SK-N-DZ (cell line): Measurements from ENCODE around the gene SLC39A1.
A peak's percentile ranks its signal among the peaks of the same experiment; 100 is the strongest.
"Not testable (repeated sequence)": the region's sequence is repeated elsewhere in the genome, so short reads cannot be mapped to it uniquely, and the experiment has no call there.

ENCODE experiments used
- DNase-seq: peaks from one replicate; pipeline ENCODE4 v3.0.0-alpha.2; 2015; ENCODE audit warnings: low spot score

Gene SLC39A1

DNA sequence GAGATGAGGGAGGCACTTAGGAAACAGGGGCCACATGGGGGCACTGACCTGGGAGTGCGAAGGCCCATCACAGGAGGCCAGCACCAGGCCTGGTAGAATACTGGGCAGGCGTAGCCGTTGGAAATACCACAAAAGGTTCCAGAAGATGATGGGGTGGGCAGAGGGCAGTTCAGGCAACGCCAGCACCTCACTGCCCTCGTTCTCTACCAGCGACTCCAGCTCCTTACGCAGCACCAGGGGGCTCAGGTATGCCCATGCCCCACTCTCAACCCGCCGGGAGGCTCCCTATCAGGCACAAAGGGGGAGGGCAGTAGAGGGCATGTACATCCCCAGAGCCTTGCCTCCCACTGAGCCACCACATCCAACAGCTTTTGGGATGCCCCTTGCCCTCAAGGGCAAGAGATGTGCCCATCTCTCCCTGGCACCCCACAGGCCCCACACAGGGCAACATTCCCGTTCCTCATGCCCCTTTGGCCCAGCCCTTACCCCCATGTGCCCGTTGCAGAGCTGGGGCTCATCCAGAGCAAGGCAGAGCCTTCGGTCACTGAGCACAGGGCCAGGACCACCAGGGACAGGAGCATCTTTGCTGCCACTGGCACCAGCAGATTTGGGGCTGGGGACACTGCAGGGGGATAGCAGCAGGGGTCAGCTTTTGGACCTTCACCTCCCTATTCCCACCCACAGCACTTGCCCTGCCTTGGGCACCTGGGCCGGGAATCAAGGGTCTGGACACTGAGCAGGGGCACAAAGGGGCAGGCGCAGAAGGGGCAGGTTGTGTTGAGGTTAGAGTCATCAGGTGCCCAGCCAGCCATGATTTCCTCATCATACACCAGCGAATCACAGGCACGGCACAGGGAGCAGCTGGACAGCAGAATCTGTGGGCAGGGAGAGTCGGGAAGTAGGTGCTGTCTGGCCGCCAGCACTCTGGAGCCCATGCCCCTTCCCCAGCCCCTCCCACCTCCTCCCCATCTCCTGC lies 30.9 kb downstream of the SLC39A1 start:
- no peak for DNase-seq

DNA sequence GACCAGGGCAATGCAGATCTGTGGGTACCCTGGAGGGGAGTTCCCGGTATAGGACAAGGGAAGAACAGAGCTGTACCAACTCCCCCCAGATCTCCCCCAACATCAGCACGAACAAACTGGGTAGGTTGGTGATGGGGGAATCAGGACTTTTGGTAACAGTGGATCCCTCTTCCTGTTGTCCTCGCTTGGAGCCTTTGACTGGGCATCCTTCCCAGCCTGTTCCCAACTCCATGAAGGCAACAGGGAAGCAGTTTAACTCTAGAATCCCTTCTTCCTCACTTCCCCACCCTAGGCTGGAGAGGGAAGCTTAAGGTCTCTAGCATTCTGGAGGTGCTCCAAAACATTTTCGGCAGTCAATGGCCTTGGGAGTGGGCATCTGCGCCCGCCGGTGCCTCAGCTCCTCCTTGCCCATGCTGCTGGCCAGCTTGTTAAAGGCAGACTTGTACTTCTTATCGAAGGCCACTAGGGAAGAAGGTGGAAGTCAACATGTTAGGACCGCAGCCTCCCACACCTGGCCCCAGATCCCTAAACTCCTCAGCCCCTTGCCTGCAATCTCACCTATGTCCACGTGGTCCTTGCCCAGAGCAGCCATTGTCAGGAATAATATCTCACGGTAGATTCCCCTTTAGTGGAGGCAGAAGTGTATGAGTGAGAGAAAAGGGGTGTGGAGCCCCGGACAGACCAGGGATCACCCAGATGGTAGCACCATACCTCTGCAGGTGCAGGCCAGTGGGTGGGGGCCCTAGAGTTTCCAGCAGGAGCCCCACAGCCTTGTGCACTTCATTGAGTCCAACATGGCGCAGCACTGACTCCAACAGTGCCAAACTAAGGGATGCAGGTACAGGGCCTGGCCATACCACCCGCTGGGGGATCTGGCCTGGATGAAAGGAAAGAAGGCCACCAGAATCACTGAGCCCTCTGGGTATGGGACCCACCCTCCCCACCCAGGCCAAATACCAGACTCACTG lies 33.1 kb downstream of the SLC39A1 start:
- no peak for DNase-seq

DNA sequence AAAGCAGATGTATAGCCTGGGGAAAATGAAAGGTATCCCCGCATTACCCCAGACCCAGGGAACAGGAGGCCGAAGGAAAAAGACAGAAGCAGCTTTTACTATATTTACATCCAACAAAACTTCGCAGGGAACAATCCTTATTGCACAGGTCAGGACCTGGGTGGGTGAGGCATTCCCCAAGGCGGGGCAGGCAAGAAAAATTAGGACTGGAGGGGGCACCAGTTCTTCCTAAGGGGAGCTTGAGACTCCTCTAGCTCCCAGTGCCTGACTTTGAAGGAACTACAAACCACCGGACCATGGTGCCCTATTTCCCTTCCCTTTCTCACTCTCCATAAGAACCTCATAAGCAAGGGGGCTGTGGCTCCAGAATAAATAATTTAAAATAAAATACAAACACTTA lies 33.9 kb downstream of the SLC39A1 start:
- no peak for DNase-seq

DNA sequence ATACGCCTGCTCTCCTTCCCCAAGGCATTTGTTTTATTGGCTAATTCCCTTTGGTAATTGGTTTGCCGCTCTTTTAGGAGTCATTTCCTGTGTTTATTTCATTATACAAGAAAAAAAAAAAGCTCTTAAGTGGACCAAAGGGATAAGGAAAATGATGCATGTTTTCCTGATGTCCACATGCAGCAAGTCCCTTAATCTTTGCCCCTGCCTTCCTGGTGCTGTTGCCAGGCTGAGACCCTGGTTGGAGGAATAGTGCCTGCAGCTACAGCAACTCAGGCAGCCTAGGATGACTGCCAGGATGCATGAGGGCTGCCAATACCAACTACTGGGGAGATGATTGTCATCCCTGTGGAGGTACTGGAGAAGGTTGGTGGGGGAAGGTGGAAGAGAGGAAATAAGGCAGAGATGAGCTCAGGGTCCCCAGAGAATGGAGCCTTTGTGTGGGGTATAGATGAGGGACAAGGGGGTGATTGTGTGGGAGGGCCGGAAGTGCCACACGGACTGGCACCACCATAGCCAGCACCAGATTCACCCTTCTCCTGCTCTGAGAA lies 34.5 kb downstream of the SLC39A1 start:
- no peak for DNase-seq

DNA sequence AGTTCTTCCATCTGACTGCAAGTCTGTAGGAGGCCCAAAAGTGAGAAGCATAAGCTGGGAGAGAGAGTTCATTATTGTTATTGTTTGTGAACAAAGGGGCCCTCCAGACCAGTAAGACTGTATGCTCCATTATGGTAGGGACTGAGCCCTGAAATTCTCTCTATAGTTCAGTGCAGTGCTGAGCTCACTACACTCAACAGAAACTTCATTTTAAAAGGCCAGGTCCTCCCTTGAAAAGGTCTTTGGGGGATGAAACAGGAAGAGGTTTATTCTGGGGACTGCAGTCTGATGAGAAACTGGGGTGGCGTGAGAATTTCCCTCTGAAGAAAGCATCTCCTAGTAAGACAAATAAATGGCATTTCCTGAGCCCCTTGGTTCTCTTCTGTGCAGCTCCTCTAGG lies 35.1 kb downstream of the SLC39A1 start:
- DNase-seq, result no peak

DNA sequence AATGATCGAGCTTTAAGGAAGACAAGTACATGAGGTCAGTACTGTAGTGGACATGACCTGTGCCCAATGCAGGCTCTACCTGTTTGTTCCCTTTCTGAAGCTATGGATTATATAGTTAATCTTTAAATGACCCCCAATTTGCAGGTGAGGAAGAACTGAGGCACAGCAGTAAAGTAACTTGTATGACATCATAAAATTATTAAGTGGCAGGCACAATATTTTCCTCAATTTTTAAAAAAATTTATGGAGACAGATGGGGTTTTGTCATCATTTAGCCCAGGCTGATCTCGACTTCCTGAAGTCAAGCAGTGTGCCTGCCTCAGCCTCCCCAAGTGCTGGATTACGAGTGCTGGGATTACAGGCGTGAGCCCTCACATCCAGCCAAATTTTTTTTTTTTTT lies 36.9 kb downstream of the SLC39A1 start:
- DNase-seq, result no peak

DNA sequence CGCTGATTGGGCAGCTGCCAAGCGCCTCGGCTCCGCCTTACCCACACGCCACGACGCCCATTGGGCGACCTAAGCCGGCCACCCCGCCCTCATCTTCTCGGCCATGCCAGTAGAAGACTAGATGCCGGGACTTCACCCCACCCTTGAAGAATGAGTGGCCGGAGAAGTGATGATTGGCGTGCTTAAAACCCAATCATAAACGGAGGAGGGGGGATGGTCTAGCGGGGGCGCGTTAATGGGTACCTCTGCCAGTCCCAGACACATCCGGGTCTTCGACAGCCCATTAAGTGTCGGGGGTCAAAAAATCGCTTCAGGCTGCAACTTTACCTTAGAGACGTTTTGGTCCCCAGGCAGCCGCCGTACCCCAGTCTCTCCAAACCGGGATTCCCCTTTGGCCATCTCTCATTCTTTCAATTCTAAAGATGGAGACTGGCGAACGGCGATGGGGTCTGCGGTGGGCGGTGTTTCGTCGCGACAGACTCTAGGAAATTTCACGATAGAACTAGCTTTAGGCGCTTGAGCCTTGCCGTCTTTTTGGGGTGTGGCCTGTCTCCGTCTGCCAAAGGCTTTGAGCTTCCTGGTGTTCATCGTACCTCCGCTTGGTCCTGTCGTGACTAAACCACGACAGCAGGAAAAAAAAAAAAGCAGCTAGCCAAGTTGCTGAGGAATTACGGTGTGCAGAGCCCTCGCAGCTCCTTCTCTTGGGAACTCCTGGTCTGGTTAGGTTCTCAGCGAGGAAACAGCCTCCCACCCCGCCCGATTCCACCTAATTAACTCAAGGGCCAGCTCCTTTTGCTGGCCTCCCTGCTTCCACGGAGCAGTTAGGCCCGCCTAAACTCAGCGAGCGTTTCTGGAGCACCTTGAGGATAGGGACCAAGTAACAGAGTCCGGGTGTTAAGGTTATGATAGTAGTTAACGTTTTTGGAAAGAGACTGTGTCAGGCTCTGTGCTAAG lies 40.1 kb downstream of the SLC39A1 start, which contains the start of gene GATAD2B:
Gene GATAD2B, minus strand, starts transcription at position 1 of the 954 bp plus-strand sequence. CDS start 94,625 bp downstream, outside the sequence.
- peak; percentile 100 for DNase-seq

DNA sequence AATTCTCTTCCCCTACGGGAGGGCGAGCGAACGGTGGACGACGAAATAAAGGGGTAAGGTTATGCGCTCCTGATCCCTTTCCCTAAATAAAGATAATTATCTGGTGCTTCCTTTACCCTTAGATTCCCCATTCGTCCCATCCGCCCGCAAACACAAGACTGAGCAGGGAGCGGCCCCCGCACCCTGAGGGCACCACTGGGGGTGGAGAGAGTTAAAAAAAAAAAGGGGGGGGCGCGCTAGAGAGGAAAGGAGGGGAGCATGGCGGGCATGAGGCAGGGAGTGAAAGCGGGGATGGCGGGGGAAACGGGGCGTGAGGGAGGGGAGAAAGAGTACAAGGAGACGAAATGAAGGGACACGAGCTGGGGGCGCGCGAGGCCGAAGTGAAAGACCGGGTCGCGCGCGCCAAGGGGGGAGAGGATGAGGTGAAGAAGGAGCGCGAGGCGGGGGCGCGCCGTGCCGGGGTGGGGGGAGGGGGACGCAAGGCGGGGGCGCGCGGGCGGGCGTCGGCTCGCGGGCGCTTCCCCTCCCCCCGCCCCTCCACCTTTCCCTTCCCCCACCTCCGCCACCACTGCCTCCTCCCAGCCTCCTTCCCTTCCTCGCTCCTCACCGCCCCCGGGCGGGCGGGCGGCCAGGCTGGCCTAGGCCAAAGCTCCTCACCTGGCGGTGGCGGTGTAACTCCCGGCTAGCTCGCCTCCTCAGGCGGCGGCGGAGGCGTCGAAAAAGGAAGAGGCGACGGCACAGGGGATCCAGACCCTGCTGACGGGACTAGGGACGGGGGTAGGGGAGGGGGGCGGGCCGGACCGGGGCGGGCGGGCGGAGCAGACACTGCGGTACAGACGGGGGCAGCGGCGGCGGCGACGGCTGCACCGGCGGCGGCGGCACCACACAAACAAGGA lies 41.0 kb downstream of the SLC39A1 start:
- peak; percentile 86 for DNase-seq

DNA sequence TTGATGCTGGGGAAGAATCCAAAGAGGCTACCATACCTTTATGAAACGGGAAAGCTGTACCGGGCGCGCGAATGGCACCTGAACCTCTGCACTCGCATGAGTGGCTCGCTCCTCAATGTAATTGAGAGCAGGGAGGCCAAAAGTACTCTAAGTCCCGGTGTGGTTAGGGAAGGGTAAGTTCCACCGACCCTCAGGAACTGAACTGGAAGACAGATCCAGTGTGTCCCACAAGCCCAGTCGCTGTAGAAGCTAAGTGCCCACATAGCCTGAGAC lies 41.6 kb downstream of the SLC39A1 start:
- DNase-seq, result peak; percentile 41

DNA sequence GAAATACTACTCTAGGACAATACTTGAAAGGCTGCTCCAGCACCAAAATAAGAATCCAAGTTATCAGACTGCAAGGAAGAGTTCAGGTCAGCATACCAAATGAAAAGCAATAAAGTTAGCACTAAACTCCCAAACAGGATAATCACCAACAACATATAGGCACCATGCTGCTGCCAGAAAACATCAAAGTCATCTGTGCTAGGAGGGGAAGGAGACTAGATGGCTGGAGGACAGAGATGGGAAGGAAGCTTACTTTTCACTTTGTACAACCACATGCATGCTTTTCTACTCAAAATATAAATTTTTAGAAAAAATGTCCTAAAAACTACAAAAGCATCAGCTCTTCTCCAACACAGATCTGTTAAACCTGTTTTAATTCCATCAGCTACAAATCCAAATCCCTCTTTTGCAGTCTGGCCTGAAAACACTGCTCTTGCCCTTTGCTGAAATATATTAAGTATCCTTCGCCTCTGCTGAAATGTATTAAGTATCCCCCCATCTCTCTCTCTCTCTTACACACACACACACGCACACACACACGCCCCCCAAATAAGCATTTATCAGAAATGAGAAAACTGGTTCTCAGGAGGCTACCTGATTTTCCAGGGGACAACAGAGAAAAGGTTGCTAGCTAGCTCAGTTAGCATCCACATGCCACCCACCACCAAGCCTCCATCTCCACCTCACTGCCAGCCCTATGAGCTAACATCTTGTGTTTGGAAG lies 42.1 kb downstream of the SLC39A1 start:
- DNase-seq, result no peak

DNA sequence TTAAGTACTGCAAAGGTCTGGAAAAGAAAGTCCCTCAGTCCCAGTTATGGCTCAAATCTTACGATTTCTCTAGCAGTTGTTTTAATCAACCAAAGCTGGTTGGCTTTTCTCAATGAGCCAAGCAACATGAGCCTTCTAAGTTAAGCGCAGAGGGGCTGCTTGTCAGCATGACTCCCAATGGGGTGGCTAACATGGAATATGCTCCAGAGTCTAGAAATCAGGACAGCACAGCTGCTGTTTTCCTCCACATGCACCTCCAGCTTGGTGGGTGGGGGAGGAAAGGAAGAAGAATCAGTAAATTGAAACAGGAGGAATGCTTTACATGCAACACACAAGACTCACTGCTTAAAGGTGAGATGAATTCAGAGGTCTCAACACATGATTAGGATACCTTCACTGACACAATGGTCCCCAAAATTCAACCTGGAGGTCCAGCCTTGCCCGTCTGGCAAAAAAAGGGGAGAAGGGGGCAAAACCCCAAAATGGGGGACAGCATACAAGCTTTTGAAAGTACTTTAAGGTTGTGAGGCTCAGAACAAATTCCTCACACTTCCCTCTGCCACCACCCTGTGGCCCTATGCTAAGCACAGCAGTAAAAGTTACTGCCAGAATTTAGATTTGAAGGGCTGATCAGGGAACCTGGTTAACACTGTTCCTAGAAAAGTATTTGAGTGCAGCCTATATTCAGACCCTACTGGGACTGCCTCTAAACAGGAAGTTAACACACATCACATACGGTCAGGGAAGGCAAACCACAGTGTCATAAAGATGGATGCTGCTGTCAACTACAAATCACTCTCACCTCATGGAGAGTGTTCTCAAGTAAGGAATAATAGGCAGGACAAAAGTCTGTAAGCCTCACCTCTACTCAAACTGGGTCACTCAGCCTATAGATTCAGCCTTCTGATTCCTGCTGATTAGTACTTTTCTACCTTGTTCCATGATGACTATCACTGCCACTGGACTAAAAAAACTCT lies 43.2 kb downstream of the SLC39A1 start:
- DNase-seq, result no peak

DNA sequence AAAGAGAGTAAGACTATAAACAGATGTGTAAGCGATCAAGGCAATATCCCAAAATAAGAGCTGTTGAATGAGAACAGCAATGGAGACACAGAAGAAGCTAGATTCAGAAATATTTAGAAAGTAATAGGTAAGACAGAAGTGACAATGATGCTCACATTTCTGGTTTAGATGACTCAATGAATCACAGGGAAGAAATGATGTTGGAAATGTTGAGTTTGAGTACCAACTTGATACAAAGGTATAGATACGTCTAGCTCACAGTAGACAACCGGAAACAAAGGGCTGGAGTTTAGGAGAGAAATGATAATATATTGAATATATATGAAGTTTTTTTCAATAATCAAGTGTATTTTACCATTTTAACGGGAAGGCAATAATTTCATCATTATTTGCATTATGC lies 47.0 kb downstream of the SLC39A1 start:
- DNase-seq, result no peak

DNA sequence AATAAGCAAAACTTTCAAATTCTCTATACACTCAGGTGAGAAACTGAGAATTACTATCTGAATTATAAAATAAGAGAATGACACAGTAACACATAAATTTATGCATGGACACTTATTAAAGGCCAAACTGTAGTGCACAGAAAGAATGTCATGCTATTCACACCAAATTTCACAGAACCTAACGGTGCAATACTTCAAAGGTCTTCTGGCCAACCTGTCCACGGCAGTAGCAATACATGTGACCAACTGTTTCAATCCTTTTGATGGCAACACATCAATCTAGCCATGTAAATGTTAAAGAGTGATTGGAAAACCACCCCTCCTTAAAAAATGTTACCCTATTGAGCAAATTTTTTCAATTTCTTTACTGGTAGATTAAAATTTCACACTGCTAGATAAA lies 51.0 kb downstream of the SLC39A1 start:
- no peak for DNase-seq

DNA sequence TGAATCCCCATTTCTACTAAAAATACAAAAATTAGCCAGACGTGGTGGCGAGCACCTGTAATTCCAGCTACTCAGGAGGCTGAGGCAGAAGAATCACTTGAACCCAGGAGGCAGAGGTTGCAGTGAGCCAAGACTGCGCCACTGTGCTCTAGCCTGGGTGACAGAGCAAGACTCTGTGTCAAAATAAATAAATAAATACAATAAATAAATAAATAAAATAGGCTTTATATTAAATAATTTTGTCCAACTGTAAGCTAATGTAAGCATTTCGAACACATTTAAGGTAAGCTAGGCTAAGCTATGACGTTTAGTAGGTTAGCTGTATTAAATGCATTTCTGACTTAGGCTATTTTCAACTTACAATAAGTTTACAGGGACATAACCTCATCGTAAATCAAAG lies 52.8 kb downstream of the SLC39A1 start:
- not testable (repeated sequence) for DNase-seq
